Activated CD8-positive, alpha-beta T cell treated with anti-CD3 and anti-CD28 coated beads for 36 hours (primary cell): ENCODE results near the gene CPEB2. TPM values are rescaled to one million over a fixed set of nuclear protein-coding genes. Genes with fewer than 3 reads are reported as not detected.
"Not testable (repeated sequence)": the region's sequence is repeated elsewhere in the genome, so short reads cannot be mapped to it uniquely, and the experiment has no call there.

Experiments
- ATAC-seq: fragments of 200-7000 bp; cut with Tn5 transposase; one replicate; pipeline ENCODE4 v1.10.0; 2021; ENCODE audit warnings: mild to moderate bottlenecking, moderate library complexity
- CTCF ChIA-PET: fragments of 350-600 bp; sonication (Branson Sonifier 250); formaldehyde crosslinking; loops from one replicate; lab custom pipeline; 2021; ENCODE audit warnings: antibody characterized with exemption; lab: Charles Lee
- POLR2A ChIA-PET: fragments of 350-600 bp; sonication (Branson Sonifier 250); formaldehyde crosslinking; loops from one replicate; lab custom pipeline; 2021; ENCODE audit warnings: antibody characterized with exemption; lab: Charles Lee
- DNase-seq: peaks from one replicate; pipeline ENCODE4 v3.0.0-alpha.2; 2020
- H3K27ac Mint-ChIP-seq: one replicate; pipeline ENCODE4 v1.8.0; 2021; ENCODE audit warnings: mild to moderate bottlenecking, mixed read lengths
- H3K27me3 Mint-ChIP-seq: one replicate; pipeline ENCODE4 v1.8.0; 2021; ENCODE audit warnings: mixed read lengths
- H3K36me3 Mint-ChIP-seq: one replicate; pipeline ENCODE4 v1.8.0; 2021; ENCODE audit warnings: low read depth, mixed read lengths
- H3K4me1 Mint-ChIP-seq: one replicate; pipeline ENCODE4 v1.8.0; 2021; ENCODE audit warnings: low read depth, mixed read lengths
- H3K4me3 Mint-ChIP-seq: one replicate; pipeline ENCODE4 v1.8.0; 2021; ENCODE audit warnings: mild to moderate bottlenecking, moderate library complexity, mixed read lengths
- H3K9me3 Mint-ChIP-seq: one replicate; pipeline ENCODE4 v1.8.0; 2021; ENCODE audit warnings: mixed read lengths
- CTCF ChIP-seq: fragments of 200-600 bp; IDR thresholded peaks from one replicate; pipeline ENCODE4 v1.8.0; 2022; ENCODE audit warnings: antibody characterized with exemption, mild to moderate bottlenecking
- intact Hi-C: fragments of 100-400 bp; cut with micrococcal nuclease; formaldehyde crosslinking; loops from one replicate; pipeline ENCODE4 v1.10.0; 2022
- total RNA-seq, 2 experiments: library from RNA; stranded (reverse); gene quantifications; one replicate each; pipeline ENCODE4 v1.2.3, GENCODE V29; 2021

The CPEB2 gene
- total RNA-seq, 2 experiments from 2014 or later, result 4.1 to 5.3 TPM

DNA sequence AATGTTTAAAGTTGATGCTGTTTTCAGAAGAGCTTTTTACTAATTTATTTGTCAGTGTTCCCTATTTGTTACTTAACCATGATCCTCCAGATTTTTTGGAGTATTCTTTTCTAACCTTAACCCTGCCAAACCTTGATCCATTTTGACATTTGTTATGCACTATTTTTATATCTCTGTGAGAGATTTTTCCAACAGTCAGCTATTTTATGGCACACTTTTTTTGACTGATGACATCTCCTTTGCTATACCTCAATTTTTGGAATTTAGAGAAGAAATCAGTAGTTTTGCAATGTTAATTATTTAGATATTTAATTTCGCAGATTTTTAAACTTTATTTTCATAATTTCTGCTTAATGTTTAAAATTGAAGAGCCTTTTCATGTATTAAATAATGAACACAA is 66.0 kb downstream of the CPEB2 start:
- DNase-seq (no peak), ATAC-seq (no peak)
- Mint-ChIP-seq H3K36me3 (peaks cover 6% of the 10 kb centered on the region), H3K4me3 (no peak overlapping the region), H3K27ac (no peak overlapping the region), H3K9me3 (no peaks in the 10 kb centered on the region), H3K27me3 (no peaks in the 10 kb centered on the region), H3K4me1 (no peaks in the 10 kb centered on the region)
- CTCF ChIA-PET, result no interaction called here
- POLR2A ChIA-PET, result no interaction called here
- TF ChIP-seq CTCF, result no peak
- intact Hi-C loops, result no loop called here

- H3K27ac Mint-ChIP-seq, result no peak overlapping the region
- TF ChIP-seq CTCF, result no peak
- no peaks in the 10 kb centered on the region for H3K36me3 Mint-ChIP-seq
- no peak for DNase-seq
- no peaks in the 10 kb centered on the region for H3K4me1 Mint-ChIP-seq
- peaks cover 16% of the 10 kb centered on the region for H3K9me3 Mint-ChIP-seq
- no peak overlapping the region for H3K4me3 Mint-ChIP-seq
- intact Hi-C loops, result no loop called here
- peaks cover 3% of the 10 kb centered on the region for H3K27me3 Mint-ChIP-seq
- ChIA-PET CTCF (no interaction called here), POLR2A (no interaction called here)
- no peak for ATAC-seq
Observed at GRCh38 chr4:15075875-15076274, 73.6 kb downstream of the CPEB2 start.

GRCh38 chr4:15077969-15078368 is 75.7 kb downstream of the CPEB2 start:
- TF ChIP-seq CTCF, result no peak
- peaks cover 3% of the 10 kb centered on the region for H3K27me3 Mint-ChIP-seq
- no peak overlapping the region for H3K27ac Mint-ChIP-seq
- DNase-seq, result no peak
- H3K4me3 Mint-ChIP-seq, result no peak overlapping the region
- no peak for ATAC-seq
- no peaks in the 10 kb centered on the region for H3K4me1 Mint-ChIP-seq
- ChIA-PET POLR2A (no interaction called here), CTCF (no interaction called here)
- peaks cover 16% of the 10 kb centered on the region for H3K9me3 Mint-ChIP-seq
- intact Hi-C loops, result no loop called here
- H3K36me3 Mint-ChIP-seq, result no peaks in the 10 kb centered on the region

GRCh38 chr4:15078682-15079642 is 76.7 kb downstream of the CPEB2 start:
- ChIA-PET POLR2A (no interaction called here), CTCF (no interaction called here)
- no peak overlapping the region for H3K4me3 Mint-ChIP-seq
- no peak for DNase-seq
- no peak for ATAC-seq
- H3K36me3 Mint-ChIP-seq, result no peaks in the 10 kb centered on the region
- TF ChIP-seq CTCF, result no peak
- H3K27ac Mint-ChIP-seq, result no peak overlapping the region
- H3K27me3 Mint-ChIP-seq, result peaks cover 5% of the 10 kb centered on the region
- no peaks in the 10 kb centered on the region for H3K4me1 Mint-ChIP-seq
- intact Hi-C loops, result no loop called here
- peaks cover 11% of the 10 kb centered on the region for H3K9me3 Mint-ChIP-seq

- no peak for ATAC-seq
- no peak for TF ChIP-seq CTCF
- CTCF ChIA-PET, result interaction anchor here (1.3 kb wide), 1 partner anchor 373 kb away, joined by 3 read pairs; no protein-coding TSS in a partner anchor
Observed at GRCh38 chr4:15084780-15085179, 82.5 kb downstream of the CPEB2 start.

GRCh38 chr4:15085762-15086161 is 83.5 kb downstream of the CPEB2 start:
- H3K27ac Mint-ChIP-seq, POLR2A ChIA-PET: not testable (repeated sequence)

More at GRCh38 chr4:15084780-15085179, 82.5 kb downstream of the CPEB2 start:
- Mint-ChIP-seq H3K4me1 (no peaks in the 10 kb centered on the region), H3K27ac (no peak overlapping the region), H3K9me3 (peaks cover 2% of the 10 kb centered on the region), H3K27me3 (peaks cover 2% of the 10 kb centered on the region), H3K36me3 (no peaks in the 10 kb centered on the region), H3K4me3 (no peak overlapping the region)
- no peak for DNase-seq
- POLR2A ChIA-PET, result no interaction called here
- intact Hi-C loops, result no loop called here

DNA sequence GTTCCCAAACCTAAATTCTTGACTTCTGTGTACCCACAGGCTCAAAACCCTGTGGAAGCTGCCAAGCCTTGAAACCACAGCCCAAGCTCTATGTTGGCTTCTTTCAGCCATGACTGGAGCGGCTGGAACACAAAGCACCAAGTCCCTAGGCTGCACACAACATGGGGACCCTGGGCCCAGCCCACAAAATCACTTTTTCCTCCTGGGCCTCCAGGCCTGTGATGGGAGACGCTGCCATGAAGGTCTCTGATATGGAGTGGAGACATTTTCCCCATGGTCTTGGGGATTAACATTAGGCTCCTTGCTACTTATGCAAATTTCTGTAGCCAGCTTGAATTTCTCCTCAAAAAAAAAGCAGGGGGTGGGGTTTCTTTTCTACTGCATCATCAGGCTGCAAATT is 84.0 kb downstream of the CPEB2 start:
- H3K27me3 Mint-ChIP-seq, H3K36me3 Mint-ChIP-seq, H3K9me3 Mint-ChIP-seq, H3K4me1 Mint-ChIP-seq, POLR2A ChIA-PET, ATAC-seq, intact Hi-C loops, H3K4me3 Mint-ChIP-seq, DNase-seq, CTCF ChIA-PET, H3K27ac Mint-ChIP-seq: not testable (repeated sequence)

More at GRCh38 chr4:15085762-15086161, 83.5 kb downstream of the CPEB2 start:
- ATAC-seq, H3K4me1 Mint-ChIP-seq, H3K9me3 Mint-ChIP-seq, DNase-seq, H3K36me3 Mint-ChIP-seq, H3K4me3 Mint-ChIP-seq, intact Hi-C loops, H3K27me3 Mint-ChIP-seq: not testable (repeated sequence)
- CTCF ChIA-PET, result interaction anchor here (1.3 kb wide), 1 partner anchor 372 kb away, joined by 3 read pairs; no protein-coding TSS in a partner anchor
